ENCODE data around the gene CYP26B1. TPM values are rescaled to one million over a fixed set of nuclear protein-coding genes. Genes with fewer than 3 reads are reported as not detected.

CYP26B1 gene
- total RNA-seq, 2 donors from 2014 or later, result 6.0 to 20.8 TPM

DNA sequence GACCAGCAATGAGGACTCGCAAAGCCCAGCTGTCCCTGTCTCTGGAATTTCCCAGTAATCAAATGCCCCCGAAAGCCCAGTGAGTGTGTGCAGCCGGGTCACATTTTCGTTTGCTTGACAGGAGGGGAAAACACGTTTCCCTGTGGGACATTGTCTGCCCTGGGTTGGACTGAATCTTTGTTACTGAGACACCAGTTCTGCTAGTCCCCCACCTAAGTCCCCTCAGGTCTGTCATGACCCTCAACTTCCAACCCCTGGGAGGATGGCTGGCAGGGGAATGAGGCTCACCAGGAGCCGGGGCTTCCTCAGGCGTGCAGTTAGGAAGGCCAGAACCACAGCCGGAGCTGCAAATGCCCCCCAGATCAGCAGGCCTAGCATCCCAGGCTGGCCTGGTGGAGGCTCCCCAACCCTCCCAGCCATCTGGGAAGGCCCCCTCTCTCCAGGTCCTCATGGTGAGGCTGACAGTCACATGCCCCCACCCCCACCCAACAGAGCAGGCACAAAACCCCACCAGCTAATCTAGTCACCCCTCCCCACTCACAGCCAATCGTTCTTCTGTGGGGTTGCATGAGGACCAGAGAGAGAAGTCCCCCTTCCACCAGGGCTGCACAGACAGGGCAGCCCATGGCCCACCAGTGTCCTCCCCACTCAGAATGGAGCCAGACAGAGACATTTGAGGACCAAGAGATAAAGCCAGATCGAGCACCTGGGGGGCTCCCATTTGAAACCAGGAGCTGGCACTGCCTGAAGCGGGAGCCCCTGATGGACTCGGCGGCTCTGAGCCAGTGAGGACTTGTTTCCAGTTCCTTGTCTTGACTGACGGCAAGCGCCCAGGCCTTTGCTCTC is 33.6 kb downstream of the CYP26B1 start:
- ATAC-seq (ENCODE audit: insufficient number of reproducible peaks, low FRiP score, low read depth), result no peak
- DNase-seq (ENCODE audit: low spot score), result no peak
- H3K27me3 ChIP-seq (replicated peaks; ENCODE audit: insufficient read depth), result no peaks in the 10 kb centered on the region
- TF ChIP-seq, protein P1, sequence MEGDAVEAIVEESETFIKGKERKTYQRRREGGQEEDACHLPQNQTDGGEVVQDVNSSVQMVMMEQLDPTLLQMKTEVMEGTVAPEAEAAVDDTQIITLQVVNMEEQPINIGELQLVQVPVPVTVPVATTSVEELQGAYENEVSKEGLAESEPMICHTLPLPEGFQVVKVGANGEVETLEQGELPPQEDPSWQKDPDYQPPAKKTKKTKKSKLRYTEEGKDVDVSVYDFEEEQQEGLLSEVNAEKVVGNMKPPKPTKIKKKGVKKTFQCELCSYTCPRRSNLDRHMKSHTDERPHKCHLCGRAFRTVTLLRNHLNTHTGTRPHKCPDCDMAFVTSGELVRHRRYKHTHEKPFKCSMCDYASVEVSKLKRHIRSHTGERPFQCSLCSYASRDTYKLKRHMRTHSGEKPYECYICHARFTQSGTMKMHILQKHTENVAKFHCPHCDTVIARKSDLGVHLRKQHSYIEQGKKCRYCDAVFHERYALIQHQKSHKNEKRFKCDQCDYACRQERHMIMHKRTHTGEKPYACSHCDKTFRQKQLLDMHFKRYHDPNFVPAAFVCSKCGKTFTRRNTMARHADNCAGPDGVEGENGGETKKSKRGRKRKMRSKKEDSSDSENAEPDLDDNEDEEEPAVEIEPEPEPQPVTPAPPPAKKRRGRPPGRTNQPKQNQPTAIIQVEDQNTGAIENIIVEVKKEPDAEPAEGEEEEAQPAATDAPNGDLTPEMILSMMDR (IDR thresholded peaks at IDR 0.05), result no peak
- no peak overlapping the region for H3K27ac ChIP-seq
- no peaks in the 10 kb centered on the region for H3K9me3 ChIP-seq
- no peak overlapping the region for H3K4me3 ChIP-seq
- H3K36me3 ChIP-seq, result no peaks in the 10 kb centered on the region
- peaks cover 8 to 18% of the 10 kb centered on the region in 2 donors for H3K4me1 ChIP-seq (ENCODE audit: control insufficient read depth in 1 of 2, low read depth in 2 of 2)

DNA sequence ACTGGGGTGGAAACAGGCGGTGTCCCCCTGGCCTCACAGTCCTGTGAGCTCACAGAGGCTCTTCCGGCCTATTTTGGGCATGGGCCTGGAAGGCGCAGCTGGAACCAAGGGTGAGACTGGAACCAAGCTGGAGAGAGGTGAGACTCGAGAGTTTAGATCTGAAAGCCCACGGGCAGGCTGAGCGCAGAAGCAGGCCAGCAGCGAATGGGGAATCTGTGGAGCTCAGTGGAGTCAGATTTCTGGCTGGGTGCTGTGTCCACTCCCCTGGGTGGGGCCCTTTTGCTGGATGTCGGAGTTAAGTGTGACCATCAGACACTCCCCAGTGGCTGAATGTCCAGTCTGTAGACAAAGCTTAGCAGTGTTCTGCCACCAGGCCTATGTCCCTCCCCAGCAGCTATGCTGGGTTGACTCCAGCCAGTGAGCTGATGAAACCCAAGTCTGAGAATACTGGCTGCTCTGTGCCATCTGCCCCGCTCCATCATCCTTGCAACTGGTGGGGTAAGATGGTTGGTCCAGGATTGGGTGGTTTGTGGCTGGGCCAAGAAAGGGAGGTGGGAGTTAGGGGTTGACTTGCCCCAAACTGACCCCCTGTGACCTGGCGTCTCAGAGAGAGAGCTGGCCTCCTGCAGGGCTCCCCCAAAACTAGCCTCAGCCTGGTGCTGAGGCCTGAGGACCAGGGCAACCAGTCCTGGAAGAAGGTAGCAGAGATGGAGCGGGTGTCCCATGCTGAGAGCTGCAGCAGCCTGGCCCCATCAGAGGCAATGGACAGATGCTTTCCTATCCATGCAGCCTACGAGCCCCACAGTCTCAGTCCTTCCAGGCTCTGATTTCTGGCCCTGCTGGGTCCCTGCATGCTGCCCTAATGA is 34.4 kb downstream of the CYP26B1 start:
- TF ChIP-seq, protein P1 (IDR thresholded peaks at IDR 0.05), result no peak
- no peak for DNase-seq (ENCODE audit: low spot score)
- H3K9me3 ChIP-seq, result no peaks in the 10 kb centered on the region
- no peak overlapping the region for H3K4me3 ChIP-seq
- H3K4me1 ChIP-seq (ENCODE audit: control insufficient read depth in 1 of 2, low read depth in 2 of 2), result peaks cover 8 to 18% of the 10 kb centered on the region in 2 donors
- H3K27ac ChIP-seq, result no peak overlapping the region
- no peaks in the 10 kb centered on the region for H3K27me3 ChIP-seq (replicated peaks; ENCODE audit: insufficient read depth)
- no peaks in the 10 kb centered on the region for H3K36me3 ChIP-seq
- ATAC-seq (ENCODE audit: insufficient number of reproducible peaks, low FRiP score, low read depth), result no peak

DNA sequence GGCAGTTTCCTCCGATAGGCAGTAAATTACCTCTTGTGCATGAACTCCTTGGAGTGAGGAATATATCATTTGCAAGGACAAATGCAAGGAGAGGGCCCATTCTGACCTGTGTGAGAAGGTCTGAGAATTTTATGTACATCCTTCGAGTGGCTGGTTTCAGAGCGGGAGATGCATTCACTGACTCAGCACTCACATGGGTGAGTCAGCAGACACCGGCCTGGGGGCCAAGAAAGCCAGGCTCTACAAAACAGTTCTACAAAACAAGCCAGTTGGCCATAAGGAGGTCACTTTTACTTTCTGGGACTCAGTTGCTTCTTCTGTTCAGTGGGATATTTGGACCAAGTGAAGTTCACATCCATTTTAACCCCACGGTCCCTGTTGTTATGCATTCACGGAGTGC is 35.3 kb downstream of the CYP26B1 start:
- no peak overlapping the region for H3K27ac ChIP-seq
- H3K4me3 ChIP-seq, result no peak overlapping the region
- H3K9me3 ChIP-seq, result no peaks in the 10 kb centered on the region
- H3K36me3 ChIP-seq, result no peaks in the 10 kb centered on the region
- no peak for DNase-seq (ENCODE audit: low spot score)
- peaks cover 8 to 18% of the 10 kb centered on the region in 2 donors for H3K4me1 ChIP-seq (ENCODE audit: control insufficient read depth in 1 of 2, low read depth in 2 of 2)
- no peak for ATAC-seq (ENCODE audit: insufficient number of reproducible peaks, low FRiP score, low read depth)
- TF ChIP-seq, protein P1 (IDR thresholded peaks at IDR 0.05), result no peak
- no peaks in the 10 kb centered on the region for H3K27me3 ChIP-seq (replicated peaks; ENCODE audit: insufficient read depth)

DNA sequence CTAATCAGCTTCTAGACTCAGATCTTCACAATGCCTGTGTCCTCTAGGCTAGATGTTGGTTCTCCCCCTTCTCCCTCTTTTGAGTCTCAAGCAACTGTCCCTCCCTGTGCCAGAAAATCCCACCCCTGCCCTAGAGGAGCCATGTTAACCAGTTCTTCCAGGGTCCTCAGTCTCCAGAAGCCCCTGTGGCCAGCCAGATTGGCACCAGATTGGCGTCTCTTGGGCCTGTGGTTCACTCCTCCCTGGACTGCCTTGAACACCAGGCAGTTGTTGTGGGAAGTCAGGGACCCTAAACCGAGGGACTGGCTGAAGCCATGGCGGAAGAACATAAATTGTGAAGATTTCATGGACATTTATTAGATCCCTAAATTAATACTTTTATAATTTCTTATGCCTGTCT is 36.6 kb downstream of the CYP26B1 start:
- ATAC-seq (ENCODE audit: insufficient number of reproducible peaks, low FRiP score, low read depth), result no peak
- H3K27ac ChIP-seq, result no peak overlapping the region
- peaks cover 5 to 12% of the 10 kb centered on the region in 2 donors for H3K4me1 ChIP-seq (ENCODE audit: control insufficient read depth in 1 of 2, low read depth in 2 of 2)
- no peaks in the 10 kb centered on the region for H3K36me3 ChIP-seq
- no peaks in the 10 kb centered on the region for H3K27me3 ChIP-seq (replicated peaks; ENCODE audit: insufficient read depth)
- TF ChIP-seq, protein P1 (IDR thresholded peaks at IDR 0.05), result no peak
- DNase-seq (ENCODE audit: low spot score), result no peak
- no peak overlapping the region for H3K4me3 ChIP-seq
- no peaks in the 10 kb centered on the region for H3K9me3 ChIP-seq

DNA sequence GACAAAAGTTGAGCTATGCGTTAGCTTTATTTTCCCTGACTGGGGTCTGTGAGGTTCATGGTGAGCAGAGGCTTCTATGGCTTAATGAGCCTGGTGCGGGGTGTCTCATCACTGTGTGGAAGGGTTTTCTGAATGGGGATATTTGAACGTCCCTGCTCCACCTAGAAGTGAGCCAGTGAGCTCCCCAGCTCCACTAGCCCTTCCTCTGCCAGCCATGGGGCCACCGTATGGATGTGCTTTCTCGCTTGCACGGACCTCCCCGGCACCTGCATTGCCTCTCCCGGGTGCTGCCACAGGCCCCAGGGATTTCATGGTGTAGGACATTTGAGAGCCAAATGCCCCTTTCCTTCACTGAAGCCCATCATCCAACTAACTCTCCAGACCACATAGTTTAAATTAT is 37.8 kb downstream of the CYP26B1 start:
- DNase-seq (ENCODE audit: low spot score), result no peak
- H3K27me3 ChIP-seq (replicated peaks; ENCODE audit: insufficient read depth), result no peaks in the 10 kb centered on the region
- H3K4me3 ChIP-seq, result no peak overlapping the region
- ATAC-seq (ENCODE audit: insufficient number of reproducible peaks, low FRiP score, low read depth), result no peak
- TF ChIP-seq, protein P1 (IDR thresholded peaks at IDR 0.05), result no peak
- H3K27ac ChIP-seq, result no peak overlapping the region
- peaks cover 0 to under 1% of the 10 kb centered on the region in 2 donors for H3K4me1 ChIP-seq (ENCODE audit: control insufficient read depth in 1 of 2, low read depth in 2 of 2)
- H3K36me3 ChIP-seq, result no peaks in the 10 kb centered on the region
- no peaks in the 10 kb centered on the region for H3K9me3 ChIP-seq

All from thoracic aorta (tissue), 2 donors.